Loucy (cell line): ENCODE results near the gene PBX1.

Source experiments
- CTCF ChIP-seq: fragments of 200-600 bp; sonication (generic); conservative IDR thresholded peaks from 2 replicates; pipeline ENCODE4 v1.5.1; 2014; ENCODE audit warnings: mild to moderate bottlenecking, antibody characterized with exemption, low read length
- EZH2phosphoT487 ChIP-seq: fragments of 200-600 bp; IDR thresholded peaks from 2 replicates; pipeline ENCODE4 v1.6.1; 2018; ENCODE audit warnings: antibody characterized with exemption, mild to moderate bottlenecking, moderate library complexity, borderline replicate concordance

DNA sequence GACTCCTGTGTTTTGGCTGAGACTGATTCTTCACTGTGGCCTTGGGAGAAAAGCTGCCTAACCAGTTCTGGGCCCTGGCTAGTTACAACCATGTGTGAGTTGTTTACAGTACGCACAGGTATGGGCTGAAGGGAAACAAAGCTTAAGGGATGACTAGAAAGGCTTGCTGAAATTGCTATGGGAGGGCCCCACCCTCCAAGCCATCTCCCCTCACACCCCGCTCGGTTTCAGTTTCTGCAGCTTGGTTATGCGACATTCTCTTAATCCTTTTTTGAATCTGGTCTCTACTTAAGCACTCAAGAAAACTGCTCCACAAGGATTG, 43.1 kb downstream of the PBX1 start:
- TF ChIP-seq CTCF (no peak), EZH2phosphoT487 (no peak)
